GM12878 (cell line): ENCODE results near the gene GALC. TPM values are rescaled to one million over a fixed set of nuclear protein-coding genes. Genes with fewer than 3 reads are reported as not detected.
A peak's percentile ranks its signal among the peaks of the same experiment; 100 is the strongest.

ENCODE experiments used
- ASH2L ChIP-seq: fragments of 300-600, 200-600 bp; sonication (generic); IDR thresholded peaks from 2 replicates; pipeline ENCODE4 v1.6.1; 2017; ENCODE audit warnings: low read depth, mild to moderate bottlenecking, borderline replicate concordance
- CBX5 ChIP-seq: sonication (generic); IDR thresholded peaks from 2 replicates; pipeline ENCODE4 v1.6.1; 2016; ENCODE audit warnings: low read depth, moderate library complexity, mild to moderate bottlenecking, inconsistent platforms
- CHD1 ChIP-seq: IDR thresholded peaks from 2 replicates; pipeline ENCODE4 v1.6.1; 2012; ENCODE audit warnings: low read depth, low read length, improper control_type of control experiment
- GATAD2B ChIP-seq: fragments of 450-650 bp; conservative IDR thresholded peaks from 2 replicates; pipeline ENCODE4 v1.6.1; 2017; ENCODE audit warnings: low read depth, mild to moderate bottlenecking, moderate library complexity
- PKNOX1 ChIP-seq: fragments of 450-650 bp; IDR thresholded peaks from 2 replicates; pipeline ENCODE4 v1.6.1; 2016; ENCODE audit warnings: mild to moderate bottlenecking
- RELA ChIP-seq: fragments of 450-650 bp; IDR thresholded peaks from 2 replicates; pipeline ENCODE4 v1.8.0; 2014; ENCODE audit warnings: borderline replicate concordance; ENCODE audit not compliant: partially characterized antibody
- SMC3 ChIP-seq: IDR thresholded peaks from 2 replicates; pipeline ENCODE4 v1.6.1; 2011; ENCODE audit warnings: low read length, improper control_type of control experiment, borderline replicate concordance
- ZBTB40 ChIP-seq: fragments of 450-650 bp; IDR thresholded peaks from 2 replicates; pipeline ENCODE4 v1.6.1; 2016; ENCODE audit warnings: mild to moderate bottlenecking, moderate library complexity, borderline replicate concordance
- ZNF384 ChIP-seq: IDR thresholded peaks from 2 replicates; pipeline ENCODE4 v1.6.1; 2012; ENCODE audit warnings: low read depth, mild to moderate bottlenecking, low read length, improper control_type of control experiment, borderline replicate concordance
- polyA plus RNA-seq, 11 experiments: library from polyadenylated mRNA; depleted of rRNA in 4 of 11; unstranded in 6 of 11; stranded (reverse) in 5 of 11; fragments of >200 nt; fragmentation: Nextera tagmentation in 4 of 11; fragmentation: Illumina TruSeq in 1 of 11; extraction: Ambion mirVana in 4 of 11; extraction: Trizol in 1 of 11; gene quantifications; 1 replicate in 1 of 11; 2 replicates in 10 of 11; pipeline versions ENCODE4 v1.2.1 to v1.2.3, GENCODE V29; 2011 to 2016; ENCODE audit warnings: inconsistent platforms in 2 of 11, missing spikeins in 2 of 11, low read depth in 1 of 11
- total RNA-seq, 4 experiments: library from RNA; depleted of rRNA in 3 of 4; stranded (reverse); fragments of >200 nt in 3 of 4; fragmentation: Illumina TruSeq in 1 of 4; extraction: Trizol in 1 of 4; gene quantifications; 2 replicates each; pipeline versions ENCODE4 v1.2.1 to v1.2.3, GENCODE V29; 2013 to 2021
- TF ChIP-seq, protein P1 (sequence below): fragments of 450-650 bp; conservative IDR thresholded peaks from 2 replicates; pipeline ENCODE4 v1.6.1; 2017; ENCODE audit warnings: mild to moderate bottlenecking, moderate library complexity
- TF ChIP-seq, protein P2 (sequence below): fragments of 450-650 bp; formaldehyde crosslinking; IDR thresholded peaks from 2 replicates; pipeline ENCODE4 v1.4.0; 2020; ENCODE audit warnings: mild to moderate bottlenecking, moderate library complexity
- TF ChIP-seq, protein P3 (sequence below): IDR thresholded peaks from 2 replicates; pipeline ENCODE4 v1.6.1; 2012; ENCODE audit warnings: low read depth, low read length, improper control_type of control experiment
- TF ChIP-seq, protein P4 (sequence below): IDR thresholded peaks from 2 replicates; pipeline ENCODE4 v1.6.1; 2011; ENCODE audit warnings: borderline replicate concordance, low read depth, mild to moderate bottlenecking, moderate library complexity, low read length; ENCODE audit not compliant: insufficient read depth, poor library complexity, severe bottlenecking

Gene GALC
- total and polyA plus RNA-seq, 10 of the 15 experiments (the other 5 are each of a cell fraction or from before 2014, with no cell fraction given): 1.3 to 14.0 (median 4.5) TPM

- TF ChIP-seq, protein P1, sequence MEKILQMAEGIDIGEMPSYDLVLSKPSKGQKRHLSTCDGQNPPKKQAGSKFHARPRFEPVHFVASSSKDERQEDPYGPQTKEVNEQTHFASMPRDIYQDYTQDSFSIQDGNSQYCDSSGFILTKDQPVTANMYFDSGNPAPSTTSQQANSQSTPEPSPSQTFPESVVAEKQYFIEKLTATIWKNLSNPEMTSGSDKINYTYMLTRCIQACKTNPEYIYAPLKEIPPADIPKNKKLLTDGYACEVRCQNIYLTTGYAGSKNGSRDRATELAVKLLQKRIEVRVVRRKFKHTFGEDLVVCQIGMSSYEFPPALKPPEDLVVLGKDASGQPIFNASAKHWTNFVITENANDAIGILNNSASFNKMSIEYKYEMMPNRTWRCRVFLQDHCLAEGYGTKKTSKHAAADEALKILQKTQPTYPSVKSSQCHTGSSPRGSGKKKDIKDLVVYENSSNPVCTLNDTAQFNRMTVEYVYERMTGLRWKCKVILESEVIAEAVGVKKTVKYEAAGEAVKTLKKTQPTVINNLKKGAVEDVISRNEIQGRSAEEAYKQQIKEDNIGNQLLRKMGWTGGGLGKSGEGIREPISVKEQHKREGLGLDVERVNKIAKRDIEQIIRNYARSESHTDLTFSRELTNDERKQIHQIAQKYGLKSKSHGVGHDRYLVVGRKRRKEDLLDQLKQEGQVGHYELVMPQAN: peak; percentile 54; the same call in 1 of the 2 replicates
- 0 out of 2 replicates have a peak, but pooled peaks have one; percentile 71 for TF ChIP-seq CBX5
- no peak for TF ChIP-seq ZNF384
- peak; percentile 75; the same call in 1 of the 2 replicates for TF ChIP-seq ZBTB40
- peak; percentile 17; the same call in 1 of the 2 replicates for TF ChIP-seq SMC3
- no peak for TF ChIP-seq ASH2L
- TF ChIP-seq CHD1: no peak
- TF ChIP-seq, protein P2, sequence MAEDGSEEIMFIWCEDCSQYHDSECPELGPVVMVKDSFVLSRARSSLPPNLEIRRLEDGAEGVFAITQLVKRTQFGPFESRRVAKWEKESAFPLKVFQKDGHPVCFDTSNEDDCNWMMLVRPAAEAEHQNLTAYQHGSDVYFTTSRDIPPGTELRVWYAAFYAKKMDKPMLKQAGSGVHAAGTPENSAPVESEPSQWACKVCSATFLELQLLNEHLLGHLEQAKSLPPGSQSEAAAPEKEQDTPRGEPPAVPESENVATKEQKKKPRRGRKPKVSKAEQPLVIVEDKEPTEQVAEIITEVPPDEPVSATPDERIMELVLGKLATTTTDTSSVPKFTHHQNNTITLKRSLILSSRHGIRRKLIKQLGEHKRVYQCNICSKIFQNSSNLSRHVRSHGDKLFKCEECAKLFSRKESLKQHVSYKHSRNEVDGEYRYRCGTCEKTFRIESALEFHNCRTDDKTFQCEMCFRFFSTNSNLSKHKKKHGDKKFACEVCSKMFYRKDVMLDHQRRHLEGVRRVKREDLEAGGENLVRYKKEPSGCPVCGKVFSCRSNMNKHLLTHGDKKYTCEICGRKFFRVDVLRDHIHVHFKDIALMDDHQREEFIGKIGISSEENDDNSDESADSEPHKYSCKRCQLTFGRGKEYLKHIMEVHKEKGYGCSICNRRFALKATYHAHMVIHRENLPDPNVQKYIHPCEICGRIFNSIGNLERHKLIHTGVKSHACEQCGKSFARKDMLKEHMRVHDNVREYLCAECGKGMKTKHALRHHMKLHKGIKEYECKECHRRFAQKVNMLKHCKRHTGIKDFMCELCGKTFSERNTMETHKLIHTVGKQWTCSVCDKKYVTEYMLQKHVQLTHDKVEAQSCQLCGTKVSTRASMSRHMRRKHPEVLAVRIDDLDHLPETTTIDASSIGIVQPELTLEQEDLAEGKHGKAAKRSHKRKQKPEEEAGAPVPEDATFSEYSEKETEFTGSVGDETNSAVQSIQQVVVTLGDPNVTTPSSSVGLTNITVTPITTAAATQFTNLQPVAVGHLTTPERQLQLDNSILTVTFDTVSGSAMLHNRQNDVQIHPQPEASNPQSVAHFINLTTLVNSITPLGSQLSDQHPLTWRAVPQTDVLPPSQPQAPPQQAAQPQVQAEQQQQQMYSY (CRISPR knock-in tag): no peak
- 0 out of 2 replicates have a peak, but pooled peaks have one; percentile 66 for TF ChIP-seq GATAD2B
- TF ChIP-seq, protein P3, sequence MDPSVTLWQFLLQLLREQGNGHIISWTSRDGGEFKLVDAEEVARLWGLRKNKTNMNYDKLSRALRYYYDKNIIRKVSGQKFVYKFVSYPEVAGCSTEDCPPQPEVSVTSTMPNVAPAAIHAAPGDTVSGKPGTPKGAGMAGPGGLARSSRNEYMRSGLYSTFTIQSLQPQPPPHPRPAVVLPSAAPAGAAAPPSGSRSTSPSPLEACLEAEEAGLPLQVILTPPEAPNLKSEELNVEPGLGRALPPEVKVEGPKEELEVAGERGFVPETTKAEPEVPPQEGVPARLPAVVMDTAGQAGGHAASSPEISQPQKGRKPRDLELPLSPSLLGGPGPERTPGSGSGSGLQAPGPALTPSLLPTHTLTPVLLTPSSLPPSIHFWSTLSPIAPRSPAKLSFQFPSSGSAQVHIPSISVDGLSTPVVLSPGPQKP: no peak
- peak; percentile 41; the same call in 1 of the 2 replicates for TF ChIP-seq PKNOX1
- TF ChIP-seq, protein P4, sequence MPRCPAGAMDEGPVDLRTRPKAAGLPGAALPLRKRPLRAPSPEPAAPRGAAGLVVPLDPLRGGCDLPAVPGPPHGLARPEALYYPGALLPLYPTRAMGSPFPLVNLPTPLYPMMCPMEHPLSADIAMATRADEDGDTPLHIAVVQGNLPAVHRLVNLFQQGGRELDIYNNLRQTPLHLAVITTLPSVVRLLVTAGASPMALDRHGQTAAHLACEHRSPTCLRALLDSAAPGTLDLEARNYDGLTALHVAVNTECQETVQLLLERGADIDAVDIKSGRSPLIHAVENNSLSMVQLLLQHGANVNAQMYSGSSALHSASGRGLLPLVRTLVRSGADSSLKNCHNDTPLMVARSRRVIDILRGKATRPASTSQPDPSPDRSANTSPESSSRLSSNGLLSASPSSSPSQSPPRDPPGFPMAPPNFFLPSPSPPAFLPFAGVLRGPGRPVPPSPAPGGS: no peak
- no peak for TF ChIP-seq RELA
Observed at GRCh38 chr14:88005978-88006851, 13.2 kb upstream of the GALC start (continued).
